ENCODE results near the gene NR2F6. TPM values are rescaled to one million over a fixed set of nuclear protein-coding genes. Genes with fewer than 3 reads are reported as not detected.

NR2F6 gene
- total RNA-seq, 8 experiments from 2014 or later, result 16.7 to 27.0 (median 19.5) TPM

GRCh38 chr19:17243211-17243829 lies 2.4 kb downstream of the NR2F6 start:
- ATAC-seq (replicated peaks in 6 of 8), result no peak
- Histone ChIP-seq H3K4me1 (replicated peaks in 1 of 2) (peaks cover 30 to 35% of the 10 kb centered on the region in 2 donors), H3K4me3 (peak overlapping the region; percentile 57 to 89 (median 61)), H3K27ac (peak overlapping the region in 1 of 2 donors; percentile 86)
- WGBS, 10 experiments, result no CpG with 5 or more reads among the region's 8 CpGs
- in situ Hi-C loops (cut with MboI; ENCODE audit: low pct_unique_long_range_greater_than_20kb in 2 of 9, low sequenced_read_pairs in 9 of 9, unreplicated experiment in 9 of 9), result no loop called here

- H3K4me3 ChIP-seq, result peak overlapping the region in 1 of 5 donors; percentile 60
- no peak for ATAC-seq (replicated peaks in 6 of 8)
- WGBS, 10 experiments, result no CpG with 5 or more reads among the region's 8 CpGs
- peaks cover 25 to 28% of the 10 kb centered on the region in 2 donors for H3K4me1 ChIP-seq (replicated peaks in 1 of 2)
- in situ Hi-C loops (cut with MboI; ENCODE audit: low pct_unique_long_range_greater_than_20kb in 2 of 9, low sequenced_read_pairs in 9 of 9, unreplicated experiment in 9 of 9), result no loop called here
- H3K27ac ChIP-seq, result no peak overlapping the region
These were observed 3.1 kb downstream of the NR2F6 start for GRCh38 chr19:17242431-17243208.

- Histone ChIP-seq H3K27ac (peak overlapping the region in 1 of 2 donors; percentile 13), H3K4me1 (replicated peaks in 1 of 2) (peaks cover 22 to 24% of the 10 kb centered on the region in 2 donors), H3K4me3 (no peak overlapping the region)
- WGBS, 10 experiments, result 33 to 100% (median 93%) methylated on average over 1 to 4 of the region's 6 CpGs; no CpG with 5 or more reads in 2 of the 10 experiments
- in situ Hi-C loops (cut with MboI; ENCODE audit: low pct_unique_long_range_greater_than_20kb in 2 of 9, low sequenced_read_pairs in 9 of 9, unreplicated experiment in 9 of 9), result no loop called here
- no peak for ATAC-seq (replicated peaks in 6 of 8)
These were observed 4.8 kb downstream of the NR2F6 start for GRCh38 chr19:17240826-17241399.

- Histone ChIP-seq H3K4me3 (no peak overlapping the region), H3K4me1 (replicated peaks in 1 of 2) (peaks cover 22 to 24% of the 10 kb centered on the region in 2 donors), H3K27ac (peak overlapping the region in 1 of 2 donors; percentile 13)
- no peak for ATAC-seq (replicated peaks in 6 of 8)
- WGBS, 10 experiments, result 0 to 83% (median 46%) methylated on average over 1 to 5 of the region's 24 CpGs; no CpG with 5 or more reads in 2 of the 10 experiments
- in situ Hi-C loops (cut with MboI; ENCODE audit: low pct_unique_long_range_greater_than_20kb in 2 of 9, low sequenced_read_pairs in 9 of 9, unreplicated experiment in 9 of 9), result no loop called here
These were observed 5.5 kb downstream of the NR2F6 start for GRCh38 chr19:17240062-17240752.

GRCh38 chr19:17237747-17238706 lies 7.7 kb downstream of the NR2F6 start:
- 80 to 100% (median 95%) methylated on average over 1 to 10 of the region's 13 CpGs for WGBS, 10 experiments
- no peak overlapping the region for H3K4me3 ChIP-seq
- in situ Hi-C loops (cut with MboI; ENCODE audit: low pct_unique_long_range_greater_than_20kb in 2 of 9, low sequenced_read_pairs in 9 of 9, unreplicated experiment in 9 of 9), result no loop called here
- peaks cover 24 to 26% of the 10 kb centered on the region in 2 donors for H3K4me1 ChIP-seq (replicated peaks in 1 of 2)
- ATAC-seq (replicated peaks in 6 of 8), result no peak
- H3K27ac ChIP-seq, result no peak overlapping the region

GRCh38 chr19:17236811-17237543 lies 8.7 kb downstream of the NR2F6 start:
- 48 to 100% (median 95%) methylated on average over 1 to 3 of the region's 18 CpGs; no CpG with 5 or more reads in 4 of the 10 experiments for WGBS, 10 experiments
- Histone ChIP-seq H3K4me3 (peak overlapping the region in 1 of 5 donors; percentile 51), H3K4me1 (replicated peaks in 1 of 2) (peaks cover 20 to 24% of the 10 kb centered on the region in 2 donors), H3K27ac (peak overlapping the region; percentile 66 to 77)
- in situ Hi-C loops (cut with MboI; ENCODE audit: low pct_unique_long_range_greater_than_20kb in 2 of 9, low sequenced_read_pairs in 9 of 9, unreplicated experiment in 9 of 9), result no loop called here
- no peak for ATAC-seq (replicated peaks in 6 of 8)

GRCh38 chr19:17235971-17236777 lies 9.5 kb downstream of the NR2F6 start:
- Histone ChIP-seq H3K27ac (peak overlapping the region; percentile 91 to 92), H3K4me1 (replicated peaks in 1 of 2) (peaks cover 20 to 24% of the 10 kb centered on the region in 2 donors), H3K4me3 (peak overlapping the region; percentile 38 to 81 (median 52))
- no CpG with 5 or more reads among the region's 27 CpGs for WGBS, 10 experiments
- in situ Hi-C loops (cut with MboI; ENCODE audit: low pct_unique_long_range_greater_than_20kb in 2 of 9, low sequenced_read_pairs in 9 of 9, unreplicated experiment in 9 of 9), result no loop called here
- peak; percentile 0 to 72 (median 40) for ATAC-seq (replicated peaks in 6 of 8)

- Histone ChIP-seq H3K4me1 (replicated peaks in 1 of 2) (peaks cover 19 to 20% of the 10 kb centered on the region in 2 donors), H3K4me3 (peak overlapping the region; percentile 38 to 81 (median 52)), H3K27ac (peak overlapping the region; percentile 91 to 92)
- ATAC-seq (replicated peaks in 6 of 8), result peak; percentile 78 to 91 (median 87)
- in situ Hi-C loops (cut with MboI; ENCODE audit: low pct_unique_long_range_greater_than_20kb in 2 of 9, low sequenced_read_pairs in 9 of 9, unreplicated experiment in 9 of 9), result no loop called here
- no CpG with 5 or more reads among the region's 80 CpGs for WGBS, 10 experiments
These were observed 10.3 kb downstream of the NR2F6 start for GRCh38 chr19:17235300-17235970.

GRCh38 chr19:17234911-17235299 lies 10.8 kb downstream of the NR2F6 start:
- peak; percentile 21 to 56 (median 38) for ATAC-seq (replicated peaks in 6 of 8)
- H3K4me3 ChIP-seq, result peak overlapping the region; percentile 38 to 81 (median 52)
- in situ Hi-C loops (cut with MboI; ENCODE audit: low pct_unique_long_range_greater_than_20kb in 2 of 9, low sequenced_read_pairs in 9 of 9, unreplicated experiment in 9 of 9), result no loop called here
- WGBS, 10 experiments, result 20 to 80% (median 42%) methylated on average over 1 to 4 of the region's 11 CpGs; no CpG with 5 or more reads in 4 of the 10 experiments
- peak overlapping the region; percentile 91 to 92 for H3K27ac ChIP-seq
- H3K4me1 ChIP-seq (replicated peaks in 1 of 2), result peaks cover 14 to 15% of the 10 kb centered on the region in 2 donors

- Histone ChIP-seq H3K4me1 (replicated peaks in 1 of 2) (peaks cover 14 to 17% of the 10 kb centered on the region in 2 donors), H3K27ac (no peak overlapping the region), H3K4me3 (no peak overlapping the region)
- no peak for ATAC-seq (replicated peaks in 6 of 8)
- in situ Hi-C loops (cut with MboI; ENCODE audit: low pct_unique_long_range_greater_than_20kb in 2 of 9, low sequenced_read_pairs in 9 of 9, unreplicated experiment in 9 of 9), result no loop called here
- 60 to 91% methylated on average over 2 to 4 of the region's 25 CpGs; no CpG with 5 or more reads in 8 of the 10 experiments for WGBS, 10 experiments
These were observed 13.5 kb downstream of the NR2F6 start for GRCh38 chr19:17232258-17232657.
